Measurements from ENCODE around the gene GRIK4. TPM values are rescaled to one million over a fixed set of nuclear protein-coding genes. Genes with fewer than 3 reads are reported as not detected.

The GRIK4 gene
- total RNA-seq, 1 donor from 2014 or later, result 2.2 TPM

DNA sequence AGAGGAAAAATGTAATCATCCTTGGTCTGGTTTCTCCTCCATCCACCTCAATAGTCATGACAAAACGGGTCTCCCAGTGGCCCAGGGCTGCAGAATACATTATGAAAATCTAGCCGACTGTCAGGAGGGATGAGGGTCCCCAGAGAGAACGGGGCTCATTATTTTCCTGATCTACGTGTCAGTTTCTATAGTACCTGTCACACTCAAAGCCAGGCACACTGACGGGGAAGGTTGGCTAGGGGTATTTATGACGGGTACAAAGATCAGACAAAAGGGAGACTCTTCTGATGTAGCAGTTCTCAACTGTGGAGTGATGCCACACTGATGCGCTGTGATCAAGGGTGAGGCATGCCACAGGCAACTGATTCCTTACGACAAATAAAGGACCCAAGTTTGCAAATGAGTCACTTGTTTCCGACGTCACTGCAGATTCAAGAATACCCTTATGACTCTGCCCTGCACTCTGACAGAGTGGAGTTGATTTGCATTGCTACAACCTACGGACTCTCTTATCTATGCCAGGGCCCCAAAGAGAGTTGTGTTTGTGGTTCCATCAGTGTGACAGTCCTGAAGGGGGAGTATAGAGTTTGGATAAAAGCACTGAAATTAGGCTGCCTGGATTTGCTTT is 324.2 kb downstream of the GRIK4 start:
- Histone ChIP-seq H3K4me2 (ENCODE audit: low read length) (no peak overlapping the region), H3K36me3 (ENCODE audit: insufficient read depth, low read length) (no peaks in the 10 kb centered on the region), H3K79me2 (ENCODE audit: insufficient read depth, low read length) (no peaks in the 10 kb centered on the region), H3K4me3 (ENCODE audit: insufficient read depth, low read depth, low read length) (no peak overlapping the region), H3K27ac (ENCODE audit: low read depth, low read length) (no peak overlapping the region), H3K4me1 (ENCODE audit: insufficient read depth, low read length) (no peaks in the 10 kb centered on the region), H2AFZ (ENCODE audit: low read depth, low read length) (no peak overlapping the region), H3K9me3 (ENCODE audit: insufficient read depth, low read depth, low read length) (no peaks in the 10 kb centered on the region), H4K20me1 (ENCODE audit: insufficient read depth, low read length) (no peaks in the 10 kb centered on the region), H3K27me3 (ENCODE audit: insufficient read depth, low read length) (peaks cover 7% of the 10 kb centered on the region), H3K9ac (ENCODE audit: low read length) (no peak overlapping the region)
- Mint-ChIP-seq H3K9me3 (ENCODE audit: unreplicated experiment) (no peaks in the 10 kb centered on the region), H3K27ac (ENCODE audit: unreplicated experiment) (no peak overlapping the region), H3K4me1 (ENCODE audit: low read depth, unreplicated experiment) (peaks cover 6% of the 10 kb centered on the region), H3K4me3 (ENCODE audit: unreplicated experiment) (no peak overlapping the region), H3K27me3 (ENCODE audit: low read depth, unreplicated experiment) (peaks cover 10% of the 10 kb centered on the region), H3K36me3 (ENCODE audit: low read depth, unreplicated experiment) (no peaks in the 10 kb centered on the region)
- DNase-seq (ENCODE audit: low read depth) (peak; percentile 18), FAIRE-seq (no peak)
- TF ChIP-seq, protein P1, sequence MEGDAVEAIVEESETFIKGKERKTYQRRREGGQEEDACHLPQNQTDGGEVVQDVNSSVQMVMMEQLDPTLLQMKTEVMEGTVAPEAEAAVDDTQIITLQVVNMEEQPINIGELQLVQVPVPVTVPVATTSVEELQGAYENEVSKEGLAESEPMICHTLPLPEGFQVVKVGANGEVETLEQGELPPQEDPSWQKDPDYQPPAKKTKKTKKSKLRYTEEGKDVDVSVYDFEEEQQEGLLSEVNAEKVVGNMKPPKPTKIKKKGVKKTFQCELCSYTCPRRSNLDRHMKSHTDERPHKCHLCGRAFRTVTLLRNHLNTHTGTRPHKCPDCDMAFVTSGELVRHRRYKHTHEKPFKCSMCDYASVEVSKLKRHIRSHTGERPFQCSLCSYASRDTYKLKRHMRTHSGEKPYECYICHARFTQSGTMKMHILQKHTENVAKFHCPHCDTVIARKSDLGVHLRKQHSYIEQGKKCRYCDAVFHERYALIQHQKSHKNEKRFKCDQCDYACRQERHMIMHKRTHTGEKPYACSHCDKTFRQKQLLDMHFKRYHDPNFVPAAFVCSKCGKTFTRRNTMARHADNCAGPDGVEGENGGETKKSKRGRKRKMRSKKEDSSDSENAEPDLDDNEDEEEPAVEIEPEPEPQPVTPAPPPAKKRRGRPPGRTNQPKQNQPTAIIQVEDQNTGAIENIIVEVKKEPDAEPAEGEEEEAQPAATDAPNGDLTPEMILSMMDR (IDR thresholded peaks at IDR 0.05; ENCODE audit: insufficient read depth, low read depth, low read length), result no peak
- no peak for TF ChIP-seq EZH2 (IDR thresholded peaks at IDR 0.05; ENCODE audit: insufficient read depth, low read length)

DNA sequence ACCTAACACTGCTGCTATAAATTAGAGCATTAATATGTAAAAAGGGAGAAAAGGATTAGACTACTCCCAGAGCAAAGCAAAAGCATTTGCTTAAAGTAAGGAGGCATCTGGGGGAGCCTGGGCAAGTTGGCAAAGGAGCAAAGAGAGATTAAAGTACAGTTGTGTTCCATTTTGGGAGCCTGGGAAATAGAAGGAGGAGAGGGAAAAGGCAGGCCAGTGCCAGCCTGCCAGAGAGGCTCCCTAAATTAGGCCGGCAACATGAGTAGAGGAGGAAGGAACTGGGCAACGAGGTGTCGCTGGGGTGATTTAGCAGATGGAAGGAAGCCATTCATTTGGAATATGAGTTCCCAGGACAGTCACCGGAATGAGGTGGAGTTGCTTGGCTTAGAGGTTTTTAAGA is 326.1 kb downstream of the GRIK4 start:
- Histone ChIP-seq H3K27ac (ENCODE audit: low read depth, low read length) (no peak overlapping the region), H3K9me3 (ENCODE audit: insufficient read depth, low read depth, low read length) (no peaks in the 10 kb centered on the region), H3K4me2 (ENCODE audit: low read length) (no peak overlapping the region), H3K9ac (ENCODE audit: low read length) (no peak overlapping the region), H3K36me3 (ENCODE audit: insufficient read depth, low read length) (no peaks in the 10 kb centered on the region), H4K20me1 (ENCODE audit: insufficient read depth, low read length) (no peaks in the 10 kb centered on the region), H3K4me1 (ENCODE audit: insufficient read depth, low read length) (no peaks in the 10 kb centered on the region), H3K79me2 (ENCODE audit: insufficient read depth, low read length) (no peaks in the 10 kb centered on the region), H3K27me3 (ENCODE audit: insufficient read depth, low read length) (no peaks in the 10 kb centered on the region), H2AFZ (ENCODE audit: low read depth, low read length) (no peak overlapping the region), H3K4me3 (ENCODE audit: insufficient read depth, low read depth, low read length) (no peak overlapping the region)
- Mint-ChIP-seq H3K4me3 (ENCODE audit: unreplicated experiment) (no peak overlapping the region), H3K27ac (ENCODE audit: unreplicated experiment) (no peak overlapping the region), H3K4me1 (ENCODE audit: low read depth, unreplicated experiment) (peaks cover 4% of the 10 kb centered on the region), H3K9me3 (ENCODE audit: unreplicated experiment) (peaks cover 6% of the 10 kb centered on the region), H3K27me3 (ENCODE audit: low read depth, unreplicated experiment) (peaks cover 9% of the 10 kb centered on the region), H3K36me3 (ENCODE audit: low read depth, unreplicated experiment) (no peaks in the 10 kb centered on the region)
- DNase-seq (ENCODE audit: low read depth) (no peak), FAIRE-seq (no peak)
- TF ChIP-seq EZH2 (IDR thresholded peaks at IDR 0.05; ENCODE audit: insufficient read depth, low read length), result no peak
- TF ChIP-seq, protein P1 (IDR thresholded peaks at IDR 0.05; ENCODE audit: insufficient read depth, low read depth, low read length), result no peak

DNA sequence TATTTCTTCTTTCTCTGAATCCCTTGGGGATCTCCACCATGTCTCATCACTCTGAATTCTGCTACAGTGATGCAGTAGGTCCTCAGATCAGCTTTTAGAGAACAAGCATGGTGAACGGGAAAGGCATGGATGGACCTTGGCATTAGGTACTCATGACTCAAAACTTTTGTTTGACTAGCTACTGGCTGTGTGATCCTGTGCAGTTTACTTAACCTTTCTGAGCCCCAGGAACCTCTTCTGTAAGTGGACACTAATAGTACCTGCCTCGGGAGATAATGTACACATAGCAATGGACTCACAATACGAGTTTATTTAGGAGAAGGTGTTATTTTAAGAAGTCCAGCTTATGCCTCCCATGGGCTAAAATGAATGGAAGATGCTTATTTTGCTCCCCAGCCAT is 327.7 kb downstream of the GRIK4 start:
- no peak overlapping the region for H3K27ac ChIP-seq (ENCODE audit: low read depth, low read length)
- no peaks in the 10 kb centered on the region for H4K20me1 ChIP-seq (ENCODE audit: insufficient read depth, low read length)
- Mint-ChIP-seq H3K9me3 (ENCODE audit: unreplicated experiment) (peaks cover 6% of the 10 kb centered on the region), H3K4me1 (ENCODE audit: low read depth, unreplicated experiment) (peaks cover 1% of the 10 kb centered on the region), H3K27me3 (ENCODE audit: low read depth, unreplicated experiment) (peaks cover 7% of the 10 kb centered on the region), H3K36me3 (ENCODE audit: low read depth, unreplicated experiment) (no peaks in the 10 kb centered on the region), H3K27ac (ENCODE audit: unreplicated experiment) (no peak overlapping the region), H3K4me3 (ENCODE audit: unreplicated experiment) (no peak overlapping the region)
- H3K4me2 ChIP-seq (ENCODE audit: low read length), result no peak overlapping the region
- no peak for TF ChIP-seq EZH2 (IDR thresholded peaks at IDR 0.05; ENCODE audit: insufficient read depth, low read length)
- TF ChIP-seq, protein P1 (IDR thresholded peaks at IDR 0.05; ENCODE audit: insufficient read depth, low read depth, low read length), result no peak
- H3K9me3 ChIP-seq (ENCODE audit: insufficient read depth, low read depth, low read length), result no peaks in the 10 kb centered on the region
- H3K27me3 ChIP-seq (ENCODE audit: insufficient read depth, low read length), result no peaks in the 10 kb centered on the region
- no peaks in the 10 kb centered on the region for H3K79me2 ChIP-seq (ENCODE audit: insufficient read depth, low read length)
- no peak for FAIRE-seq
- H3K4me3 ChIP-seq (ENCODE audit: insufficient read depth, low read depth, low read length), result no peak overlapping the region
- H3K36me3 ChIP-seq (ENCODE audit: insufficient read depth, low read length), result no peaks in the 10 kb centered on the region
- no peak overlapping the region for H3K9ac ChIP-seq (ENCODE audit: low read length)
- no peak overlapping the region for H2AFZ ChIP-seq (ENCODE audit: low read depth, low read length)
- no peaks in the 10 kb centered on the region for H3K4me1 ChIP-seq (ENCODE audit: insufficient read depth, low read length)
- no peak for DNase-seq (ENCODE audit: low read depth)
